Posterior cingulate gyrus (tissue), 11 donors: Measurements from ENCODE around the gene LCN15.
"Not testable (repeated sequence)": the region's sequence is repeated elsewhere in the genome, so short reads cannot be mapped to it uniquely, and the experiment has no call there.

Experiments
- DNase-seq, 10 donors: peaks; one replicate each; pipeline versions ENCODE4 v3.0.0 to v3.0.0-alpha.2; 2020 to 2021; ENCODE audit warnings: mixed read lengths in 3 of 10
- intact Hi-C: fragments of 100-400 bp; cut with DNase I; formaldehyde crosslinking; loops from one replicate; pipeline ENCODE4 v1.15.1; 2023

The LCN15 gene

GRCh38 chr9:136760424-136760823 lies 3.9 kb downstream of the LCN15 start:
- DNase-seq = peak in 4 of 10 donors; percentile 11 to 87 (median 72)
- intact Hi-C loops = no loop called here

DNA sequence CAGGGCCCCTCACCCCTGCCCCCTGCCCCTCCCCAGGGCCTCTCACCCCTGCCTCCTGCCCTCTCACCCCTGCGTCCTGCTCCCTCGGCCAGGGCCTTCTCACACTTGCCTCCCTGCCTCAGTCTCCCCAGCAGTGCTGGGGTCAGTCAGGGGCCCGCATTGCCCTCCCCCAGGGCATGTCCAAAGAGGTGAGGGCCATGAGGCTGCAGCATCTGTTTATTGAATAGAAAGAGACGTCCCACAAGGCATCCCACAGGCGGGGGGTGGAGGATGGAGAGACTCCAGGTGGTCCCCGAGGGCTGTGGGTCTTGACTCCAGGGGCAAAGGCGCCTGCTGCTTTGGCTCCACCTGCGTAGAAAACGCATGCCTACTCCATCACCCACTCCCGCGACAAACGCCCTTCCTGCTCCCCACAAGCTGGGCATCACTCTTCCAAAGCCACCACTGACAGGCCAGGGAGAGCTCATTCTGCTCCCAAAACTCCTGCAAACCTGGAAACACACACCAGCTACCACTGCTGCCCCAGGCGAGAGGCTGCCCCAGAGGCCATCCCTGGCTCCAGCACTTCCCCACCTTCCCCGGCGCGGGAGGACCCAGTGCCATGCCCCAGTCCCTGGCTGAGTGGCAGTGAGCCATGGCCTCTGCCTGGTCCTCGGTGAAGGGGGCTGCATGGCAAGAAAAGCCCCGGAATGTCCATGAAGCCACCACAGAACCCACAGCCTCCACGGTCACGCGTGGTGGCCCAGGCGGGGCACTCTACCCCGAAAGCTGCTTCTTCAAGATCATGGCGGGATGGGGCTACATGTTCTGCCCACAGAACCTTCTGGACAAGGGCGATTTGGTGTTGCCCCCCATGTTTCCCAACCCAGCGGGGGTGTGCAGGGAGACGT lies 4.6 kb downstream of the LCN15 start:
- intact Hi-C loops = no loop called here

DNA sequence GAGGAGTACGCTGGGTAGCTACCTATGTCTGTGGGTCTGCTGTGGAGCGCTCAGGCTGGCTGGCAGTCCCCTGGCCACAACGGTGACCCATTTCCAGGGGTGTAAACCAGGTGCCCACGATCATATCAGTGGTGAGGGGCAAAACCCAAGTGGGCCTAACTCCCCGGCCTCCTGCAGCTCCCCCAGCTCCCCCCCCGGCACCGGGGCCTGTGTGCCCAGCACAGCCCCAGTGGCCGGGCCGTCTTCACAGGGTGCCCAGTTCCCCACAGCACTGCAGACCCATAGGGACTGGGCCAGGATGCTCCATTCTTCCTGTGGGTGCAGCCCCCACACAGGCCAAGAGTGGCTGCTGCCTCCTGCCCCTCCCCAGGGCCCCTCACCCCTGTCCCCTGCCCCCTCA lies 5.3 kb downstream of the LCN15 start:
- intact Hi-C loops = no loop called here
- DNase-seq = peak in 3 of 10 donors; percentile 35 to 43 (median 43)

More for the DNA sequence above, 4.6 kb downstream of the LCN15 start:
- DNase-seq = peak in 4 of 10 donors; percentile 6 to 72 (median 62)

GRCh38 chr9:136757751-136758140 lies 6.6 kb downstream of the LCN15 start:
- intact Hi-C loops = no loop called here
- peak in 2 of 10 donors; percentile 80 to 87 for DNase-seq

- intact Hi-C loops = no loop called here
- peak in 2 of 10 donors; percentile 70 to 82 for DNase-seq
Measured at GRCh38 chr9:136757328-136757727, 7.0 kb downstream of the LCN15 start.

DNA sequence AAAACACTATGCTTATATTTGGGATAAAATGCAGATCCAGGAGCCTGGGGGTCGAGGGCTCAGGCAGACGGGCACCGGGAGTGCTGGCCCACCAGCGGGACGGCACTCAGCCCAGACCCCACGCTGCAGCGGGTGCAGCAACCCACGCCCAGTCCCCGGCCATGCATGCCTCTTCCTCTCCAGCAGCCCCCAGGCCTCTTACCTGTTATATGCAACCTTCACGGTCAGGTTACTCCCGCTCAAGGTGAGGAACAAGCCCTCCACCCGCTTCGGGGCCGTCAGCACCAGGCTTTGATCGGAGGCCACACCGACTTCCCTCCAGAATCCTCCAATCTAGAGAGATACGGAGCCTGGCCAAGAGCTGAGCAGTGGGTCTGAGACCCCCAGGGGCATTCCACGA lies 7.5 kb downstream of the LCN15 start:
- intact Hi-C loops = no loop called here
- peak in 1 of 10 donors; percentile 64 for DNase-seq

DNA sequence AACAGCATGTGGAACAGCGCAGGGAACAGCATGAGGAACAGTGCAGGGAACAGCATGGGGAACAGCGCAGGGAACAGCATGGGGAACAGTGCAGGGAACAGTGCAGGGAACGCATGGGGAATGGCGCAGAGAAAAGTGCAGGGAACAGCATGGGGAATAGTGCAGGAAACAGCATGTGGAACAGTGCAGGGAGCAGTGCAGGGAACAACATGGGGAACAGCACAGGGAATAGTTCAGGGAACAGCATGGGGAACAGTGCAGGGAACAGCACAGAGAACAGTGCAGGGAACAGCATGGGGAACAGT lies 8.2 kb downstream of the LCN15 start:
- no peak for DNase-seq
- intact Hi-C loops = no loop called here

GRCh38 chr9:136755302-136756133 lies 8.8 kb downstream of the LCN15 start:
- peak in 1 of 10 donors; percentile 37 for DNase-seq
- intact Hi-C loops = not testable (repeated sequence)

DNA sequence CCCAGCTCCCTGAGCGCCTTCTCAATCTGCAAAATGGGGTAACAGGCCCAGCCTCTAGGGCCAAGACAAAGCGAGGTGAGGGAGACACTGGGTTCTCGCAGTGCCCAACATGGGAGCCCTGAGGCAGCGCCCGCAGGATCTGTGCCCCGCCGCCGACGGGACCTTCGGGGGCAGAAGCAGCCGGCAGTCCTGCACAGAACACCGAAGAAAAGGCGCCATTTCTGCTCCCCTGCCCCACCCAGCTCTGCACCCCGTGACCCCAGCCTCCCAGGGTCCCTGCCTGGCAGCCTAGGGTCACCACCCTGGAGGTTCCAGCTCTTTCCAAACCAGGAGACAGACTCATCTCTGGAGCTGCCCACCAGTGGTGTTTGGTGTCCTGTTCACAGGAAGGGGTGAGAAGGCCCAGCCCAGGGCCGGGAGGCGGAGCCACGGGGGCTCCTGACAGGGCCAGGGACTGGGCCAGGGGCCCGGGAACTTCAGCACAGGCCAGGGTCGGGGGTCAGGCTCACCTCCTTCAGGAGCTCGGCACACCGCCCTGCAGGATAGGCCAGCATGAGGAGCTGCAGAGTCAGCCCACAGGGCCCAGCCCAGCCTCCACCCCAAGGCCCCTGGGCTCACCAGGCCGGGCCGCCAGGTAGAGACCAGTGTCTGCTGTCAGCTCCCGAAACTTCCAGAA lies 9.6 kb downstream of the LCN15 start:
- intact Hi-C loops = no loop called here
- DNase-seq = peak in 1 of 10 donors; percentile 74

- DNase-seq = peak in 1 of 10 donors; percentile 55
- intact Hi-C loops = no loop called here
Measured at GRCh38 chr9:136754059-136754572, 10.2 kb downstream of the LCN15 start.

DNA sequence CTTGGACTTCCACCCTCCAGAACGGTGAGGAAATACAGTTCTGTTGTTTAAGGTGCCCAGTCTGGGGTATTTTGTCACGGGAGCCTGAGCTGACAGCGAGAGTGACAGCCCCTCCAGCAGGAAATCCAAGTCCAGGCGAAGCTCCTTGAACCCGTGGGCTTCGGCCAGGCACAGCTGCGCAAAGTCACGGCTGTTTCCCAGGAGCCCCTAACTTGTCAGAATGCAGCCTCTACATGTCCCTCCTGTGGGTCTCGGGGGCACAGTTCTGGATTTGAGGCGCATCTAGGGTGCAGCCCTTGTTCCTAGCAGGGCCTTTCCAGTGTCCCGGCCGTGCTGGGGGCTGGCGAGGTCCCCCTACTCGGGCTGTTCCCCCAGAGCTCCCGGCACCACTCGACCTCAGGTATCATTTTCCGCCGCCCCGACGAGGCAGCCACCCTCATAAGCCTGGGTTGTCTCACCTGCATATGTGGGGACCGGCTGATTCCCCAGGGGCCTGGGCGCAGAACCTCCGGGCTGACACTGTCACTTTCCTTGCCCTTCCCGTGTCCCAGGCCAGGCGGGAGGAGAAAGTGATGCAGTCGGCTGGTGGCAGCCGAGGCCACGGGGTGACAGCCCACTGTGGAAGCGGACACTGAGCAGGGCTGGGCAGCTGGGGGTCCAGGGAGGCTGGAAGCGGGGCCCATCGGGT lies 10.8 kb downstream of the LCN15 start:
- peak in 1 of 10 donors; percentile 84 for DNase-seq
- intact Hi-C loops = no loop called here

DNA sequence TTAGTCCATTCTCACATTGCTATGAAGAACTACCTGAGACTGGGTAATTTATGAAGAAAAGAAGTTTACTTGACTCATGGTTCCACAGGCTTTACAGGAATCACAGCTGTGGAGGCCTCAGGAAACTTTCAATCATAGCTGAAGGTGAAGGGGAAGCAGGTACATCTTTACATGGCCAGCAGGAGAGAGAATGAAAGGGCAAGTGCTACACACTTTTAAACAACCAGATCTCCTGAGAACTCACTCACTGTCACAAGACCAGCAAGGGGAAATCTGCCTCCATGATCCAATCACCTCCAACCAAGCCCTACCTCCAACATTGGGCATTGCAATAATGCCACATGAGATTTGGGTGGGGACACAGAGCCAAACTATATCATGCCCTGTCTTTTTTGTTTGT lies 12.5 kb downstream of the LCN15 start:
- intact Hi-C loops = no loop called here
- DNase-seq = no peak

DNA sequence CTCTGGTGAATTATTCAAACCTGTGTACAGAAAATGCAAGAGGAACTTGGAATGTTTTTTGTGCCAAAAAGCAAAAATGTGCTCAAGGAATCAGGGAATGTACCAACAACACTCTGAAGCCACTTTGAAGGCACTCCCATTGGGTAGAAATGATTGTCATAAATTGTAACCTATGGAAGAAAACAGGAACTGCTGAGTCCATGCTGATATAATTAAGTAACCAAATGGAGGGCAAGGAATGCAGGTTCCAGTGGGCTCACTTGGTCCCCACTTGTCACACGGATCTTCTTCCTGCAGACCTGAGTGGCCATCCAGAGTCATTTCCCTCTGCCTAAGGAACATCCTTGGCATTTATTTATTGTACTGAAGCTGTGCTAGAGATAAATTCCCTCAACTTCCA lies 13.1 kb downstream of the LCN15 start:
- no peak for DNase-seq
- intact Hi-C loops = no loop called here

GRCh38 chr9:136750526-136750925 lies 13.8 kb downstream of the LCN15 start:
- intact Hi-C loops = no loop called here
- DNase-seq = no peak

- peak in 1 of 10 donors; percentile 66 for DNase-seq
- intact Hi-C loops = no loop called here
Measured at GRCh38 chr9:136748666-136749611, 15.4 kb downstream of the LCN15 start.

- intact Hi-C loops = no loop called here
Measured at GRCh38 chr9:136748201-136748600, 16.1 kb downstream of the LCN15 start, which contains the start of gene LCN6. TSS of gene LCN6 (minus strand) at chr9:136748525. CDS start at chr9:136748483, 42 bp downstream.

DNA sequence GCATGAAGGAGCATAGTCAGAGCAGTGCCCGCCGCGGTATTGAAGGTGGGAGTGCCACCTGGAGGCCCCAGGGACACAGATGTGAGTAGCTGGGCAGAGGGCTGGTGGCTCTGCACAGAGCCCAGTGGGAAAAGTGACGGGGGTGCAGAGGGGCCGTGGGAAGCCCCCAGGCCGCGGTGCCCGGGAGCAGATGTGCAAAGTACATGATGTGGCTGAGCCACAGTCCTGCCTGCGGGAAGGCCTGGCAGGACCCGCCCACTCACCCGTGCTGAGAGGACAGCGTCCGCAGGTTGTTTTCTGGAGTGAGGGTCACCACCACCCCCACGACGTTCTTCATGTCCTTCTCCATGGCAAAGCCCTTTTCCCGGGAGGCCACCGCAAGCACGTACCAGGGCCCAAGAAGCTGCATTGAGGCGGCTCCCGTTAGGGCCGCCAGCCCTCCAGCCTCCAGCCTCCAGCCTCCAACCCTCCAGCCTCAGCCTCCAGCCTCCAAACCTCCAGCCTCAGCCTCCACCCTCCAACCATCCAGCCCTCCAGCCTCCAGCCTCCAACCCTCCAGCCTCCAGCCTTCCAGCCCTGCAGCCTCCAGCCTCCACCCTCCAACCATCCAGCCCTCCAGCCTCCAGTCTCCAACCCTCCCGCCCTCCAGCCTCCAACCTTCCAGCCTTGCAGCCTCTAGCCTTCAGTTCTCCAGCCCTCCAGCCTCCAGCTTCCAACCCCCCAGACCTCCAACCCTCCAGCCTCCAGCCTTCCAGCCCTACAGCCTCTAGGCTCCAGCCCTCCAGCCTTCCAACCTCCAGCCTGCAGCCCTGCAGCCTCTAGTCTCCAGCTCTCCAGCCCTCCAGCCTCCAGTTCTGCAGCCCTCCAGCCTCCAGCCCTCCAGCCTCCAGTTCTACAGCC lies 16.9 kb downstream of the LCN15 start:
- peak in 1 of 10 donors; percentile 34 for DNase-seq
- intact Hi-C loops = no loop called here

More at GRCh38 chr9:136748201-136748600, 16.1 kb downstream of the LCN15 start, which contains the start of gene LCN6:
- DNase-seq = peak in 1 of 10 donors; percentile 73

DNA sequence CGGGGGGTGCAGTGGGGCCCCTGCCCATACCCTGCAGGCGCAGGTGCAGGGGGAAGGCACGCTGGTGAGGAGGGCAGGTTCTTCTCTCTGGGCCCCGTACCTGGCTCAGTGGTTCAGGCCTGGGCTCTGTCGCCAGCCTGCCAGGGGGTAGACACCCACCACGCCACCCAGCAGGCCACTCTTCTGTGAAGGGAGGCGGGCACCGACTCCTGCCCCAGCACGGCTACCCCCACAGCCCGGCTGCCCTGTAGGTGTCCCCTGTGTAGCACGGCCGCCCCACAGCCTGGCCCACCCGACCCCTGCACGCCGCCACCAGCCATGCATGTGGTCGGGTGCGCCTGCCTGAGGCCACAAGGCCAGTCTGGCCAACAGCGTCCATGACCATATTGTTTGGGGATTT lies 17.7 kb downstream of the LCN15 start:
- DNase-seq = peak in 1 of 10 donors; percentile 80
- intact Hi-C loops = no loop called here
